ENCODE data around the gene CCPG1. TPM values are rescaled to one million over a fixed set of nuclear protein-coding genes. Genes with fewer than 3 reads are reported as not detected.

Gene CCPG1
- polyA plus RNA-seq, 1 donor (not counting 4 experiments of a cell fraction or from before 2014, with no cell fraction given): 12.4 TPM

GRCh38 chr15:55322467-55322866 is 85.7 kb downstream of the CCPG1 start:
- Histone ChIP-seq H3K9me1 (ENCODE audit: control insufficient read depth, extremely low read depth, insufficient read depth, low read length) (no peaks in the 10 kb centered on the region), H3K27ac (ENCODE audit: control insufficient read depth, insufficient read depth, low read length) (no peak overlapping the region), H3K4me3 (ENCODE audit: control insufficient read depth in 2 of 3, extremely low read depth in 1 of 3, insufficient read depth in 2 of 3, low read depth in 1 of 3, low read length in 3 of 3) (no peak overlapping the region), H3K9ac (ENCODE audit: control insufficient read depth, extremely low read depth, insufficient read depth, low read length) (no peak overlapping the region), H3K36me3 (ENCODE audit: control insufficient read depth in 2 of 2, extremely low read depth in 1 of 2, insufficient read depth in 2 of 2, low read length in 2 of 2) (no peaks in the 10 kb centered on the region), H3K4me1 (ENCODE audit: control insufficient read depth, extremely low read depth, insufficient read depth, low read length) (peaks cover 8% of the 10 kb centered on the region), H3K4me2 (ENCODE audit: control insufficient read depth, extremely low read depth, insufficient read depth, low read depth, low read length) (no peak overlapping the region), H2AFZ (ENCODE audit: control insufficient read depth, low read length) (no peak overlapping the region), H3K27me3 (ENCODE audit: control insufficient read depth, extremely low read depth, insufficient read depth, low read length) (no peaks in the 10 kb centered on the region), H3K9me3 (ENCODE audit: control insufficient read depth, low read depth, low read length) (no peaks in the 10 kb centered on the region), H4K20me1 (ENCODE audit: control insufficient read depth, extremely low read depth, insufficient read depth, low read length) (no peaks in the 10 kb centered on the region), H3K79me2 (ENCODE audit: control insufficient read depth, insufficient read depth, low read length) (peaks cover 23% of the 10 kb centered on the region)
- DNase-seq (ENCODE audit: low read depth, low spot score) (no peak), FAIRE-seq (no peak)
- dilution Hi-C loops (cut with MboI; ENCODE audit: extremely low pct_ligation_motif_present, low sequenced_read_pairs): no loop called here
- TF ChIP-seq, protein P1, sequence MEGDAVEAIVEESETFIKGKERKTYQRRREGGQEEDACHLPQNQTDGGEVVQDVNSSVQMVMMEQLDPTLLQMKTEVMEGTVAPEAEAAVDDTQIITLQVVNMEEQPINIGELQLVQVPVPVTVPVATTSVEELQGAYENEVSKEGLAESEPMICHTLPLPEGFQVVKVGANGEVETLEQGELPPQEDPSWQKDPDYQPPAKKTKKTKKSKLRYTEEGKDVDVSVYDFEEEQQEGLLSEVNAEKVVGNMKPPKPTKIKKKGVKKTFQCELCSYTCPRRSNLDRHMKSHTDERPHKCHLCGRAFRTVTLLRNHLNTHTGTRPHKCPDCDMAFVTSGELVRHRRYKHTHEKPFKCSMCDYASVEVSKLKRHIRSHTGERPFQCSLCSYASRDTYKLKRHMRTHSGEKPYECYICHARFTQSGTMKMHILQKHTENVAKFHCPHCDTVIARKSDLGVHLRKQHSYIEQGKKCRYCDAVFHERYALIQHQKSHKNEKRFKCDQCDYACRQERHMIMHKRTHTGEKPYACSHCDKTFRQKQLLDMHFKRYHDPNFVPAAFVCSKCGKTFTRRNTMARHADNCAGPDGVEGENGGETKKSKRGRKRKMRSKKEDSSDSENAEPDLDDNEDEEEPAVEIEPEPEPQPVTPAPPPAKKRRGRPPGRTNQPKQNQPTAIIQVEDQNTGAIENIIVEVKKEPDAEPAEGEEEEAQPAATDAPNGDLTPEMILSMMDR (optimal IDR thresholded peaks at IDR 0.05 in 1 of 3, IDR thresholded peaks at IDR 0.05 in 1 of 3, conservative IDR thresholded peaks at IDR 0.05 in 1 of 3; ENCODE audit: extremely low read depth in 1 of 3, insufficient read depth in 2 of 3, low read length in 3 of 3): no peak
- no peak for TF ChIP-seq EZH2 (IDR thresholded peaks at IDR 0.05; ENCODE audit: low read length)

DNA sequence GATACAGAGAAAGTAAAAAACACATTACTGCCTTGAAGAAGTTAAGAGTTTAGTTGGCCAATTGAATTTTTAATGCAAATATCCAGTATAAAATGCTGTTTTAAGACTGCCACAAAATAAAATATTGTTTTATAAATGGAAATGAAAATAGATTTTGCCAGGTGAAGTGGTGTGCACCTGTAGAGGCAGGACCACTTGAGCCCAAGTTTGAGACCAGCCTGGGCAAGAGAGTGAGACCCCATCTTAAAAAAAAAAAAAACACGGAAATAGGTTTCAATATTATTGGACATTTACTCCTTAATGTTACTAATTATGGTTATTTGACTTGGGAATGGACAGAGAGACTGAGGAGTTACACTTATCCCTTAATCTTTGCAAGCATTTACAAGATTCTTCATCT is 87.2 kb downstream of the CCPG1 start:
- Histone ChIP-seq H3K9ac (ENCODE audit: control insufficient read depth, extremely low read depth, insufficient read depth, low read length) (no peak overlapping the region), H3K9me3 (ENCODE audit: control insufficient read depth, low read depth, low read length) (no peaks in the 10 kb centered on the region), H3K79me2 (ENCODE audit: control insufficient read depth, insufficient read depth, low read length) (peaks cover 28% of the 10 kb centered on the region), H3K4me3 (ENCODE audit: control insufficient read depth in 2 of 3, extremely low read depth in 1 of 3, insufficient read depth in 2 of 3, low read depth in 1 of 3, low read length in 3 of 3) (no peak overlapping the region), H3K27me3 (ENCODE audit: control insufficient read depth, extremely low read depth, insufficient read depth, low read length) (no peaks in the 10 kb centered on the region), H4K20me1 (ENCODE audit: control insufficient read depth, extremely low read depth, insufficient read depth, low read length) (no peaks in the 10 kb centered on the region), H3K4me1 (ENCODE audit: control insufficient read depth, extremely low read depth, insufficient read depth, low read length) (peaks cover 8% of the 10 kb centered on the region), H2AFZ (ENCODE audit: control insufficient read depth, low read length) (no peak overlapping the region), H3K36me3 (ENCODE audit: control insufficient read depth in 2 of 2, extremely low read depth in 1 of 2, insufficient read depth in 2 of 2, low read length in 2 of 2) (no peaks in the 10 kb centered on the region), H3K4me2 (ENCODE audit: control insufficient read depth, extremely low read depth, insufficient read depth, low read depth, low read length) (no peak overlapping the region), H3K27ac (ENCODE audit: control insufficient read depth, insufficient read depth, low read length) (no peak overlapping the region), H3K9me1 (ENCODE audit: control insufficient read depth, extremely low read depth, insufficient read depth, low read length) (no peaks in the 10 kb centered on the region)
- dilution Hi-C loops (cut with MboI; ENCODE audit: extremely low pct_ligation_motif_present, low sequenced_read_pairs): no loop called here
- TF ChIP-seq EZH2 (IDR thresholded peaks at IDR 0.05; ENCODE audit: low read length): no peak
- TF ChIP-seq, protein P1 (optimal IDR thresholded peaks at IDR 0.05 in 1 of 3, IDR thresholded peaks at IDR 0.05 in 1 of 3, conservative IDR thresholded peaks at IDR 0.05 in 1 of 3; ENCODE audit: extremely low read depth in 1 of 3, insufficient read depth in 2 of 3, low read length in 3 of 3): no peak
- no peak for DNase-seq (ENCODE audit: low read depth, low spot score)
- no peak for FAIRE-seq
